Neuronal stem cell (in vitro differentiated cells): ENCODE data around the gene DPEP2.
A peak's percentile ranks its signal among the peaks of the same experiment; 100 is the strongest.

Experiments
- DNase-seq: peaks from one replicate; pipeline ENCODE4 v3.0.0-alpha.2; 2013; ENCODE audit warnings: low spot score
- H2AFZ ChIP-seq: one replicate; pipeline ENCODE4 v1.6.1; 2013; ENCODE audit warnings: mild to moderate bottlenecking, low read length, inconsistent platforms
- H2AK5ac ChIP-seq: 2 replicates; pipeline ENCODE4 v1.6.1; 2013; ENCODE audit warnings: low read depth, mild to moderate bottlenecking, inconsistent platforms, low read length, moderate library complexity, mixed read lengths
- H2BK120ac ChIP-seq: 2 replicates; pipeline ENCODE4 v1.6.1; 2013; ENCODE audit warnings: low read depth, mild to moderate bottlenecking, inconsistent platforms, low read length, moderate library complexity, mixed read lengths
- H2BK12ac ChIP-seq: one replicate; pipeline ENCODE4 v1.6.1; 2013; ENCODE audit warnings: low read length, inconsistent platforms
- H2BK15ac ChIP-seq: 2 replicates; pipeline ENCODE4 v1.6.1; 2013; ENCODE audit warnings: mild to moderate bottlenecking, low read length, inconsistent platforms, mixed read lengths
- H2BK5ac ChIP-seq: one replicate; pipeline ENCODE4 v1.6.1; 2013; ENCODE audit warnings: inconsistent platforms, mild to moderate bottlenecking, low read length, moderate library complexity
- H3K14ac ChIP-seq: one replicate; pipeline ENCODE4 v1.6.1; 2013; ENCODE audit warnings: low read length, inconsistent platforms
- H3K18ac ChIP-seq: 2 replicates; pipeline ENCODE4 v1.6.1; 2013; ENCODE audit warnings: low read length, inconsistent platforms
- H3K23ac ChIP-seq: 2 replicates; pipeline ENCODE4 v1.6.1; 2013; ENCODE audit warnings: low read depth, mild to moderate bottlenecking, mixed read lengths, low read length, inconsistent platforms; ENCODE audit not compliant: poor library complexity
- H3K27ac ChIP-seq: replicated peaks from 3 replicates; pipeline ENCODE4 v1.5.1; 2013; ENCODE audit warnings: low read length, inconsistent platforms
- H3K27me3 ChIP-seq, 3 experiments: 2 replicates each; pipeline ENCODE4 v1.6.1; 2013; ENCODE audit warnings: low read length in 3 of 3, mild to moderate bottlenecking in 2 of 3, inconsistent platforms in 1 of 3, low read depth in 1 of 3, mixed read lengths in 1 of 3, moderate library complexity in 1 of 3; ENCODE audit not compliant: control insufficient read depth in 3 of 3, insufficient read depth in 3 of 3
- H3K36me3 ChIP-seq, 2 donors: replicated peaks in 1 of 2; 2 replicates each; pipeline ENCODE4 v1.6.1; 2013; ENCODE audit warnings: low read length in 2 of 2; ENCODE audit not compliant: control insufficient read depth in 2 of 2, insufficient read depth in 2 of 2
- H3K4ac ChIP-seq: 2 replicates; pipeline ENCODE4 v1.6.1; 2013; ENCODE audit warnings: inconsistent platforms, mild to moderate bottlenecking, low read length, moderate library complexity
- H3K4me1 ChIP-seq, 2 donors: 1 replicate in 1 of 2; 2 replicates in 1 of 2; pipeline ENCODE4 v1.6.1; 2013; ENCODE audit warnings: low read length in 2 of 2, low read depth in 1 of 2; ENCODE audit not compliant: control insufficient read depth in 2 of 2, insufficient read depth in 1 of 2
- H3K4me2 ChIP-seq: one replicate; pipeline ENCODE4 v1.6.1; 2013; ENCODE audit warnings: mild to moderate bottlenecking, low read length, inconsistent platforms; ENCODE audit not compliant: insufficient read depth, poor library complexity, severe bottlenecking
- H3K4me3 ChIP-seq, 2 donors: 2 replicates each; pipeline ENCODE4 v1.5.1; 2013; ENCODE audit warnings: low read length in 2 of 2, mild to moderate bottlenecking in 2 of 2, inconsistent platforms in 1 of 2, moderate library complexity in 1 of 2
- H3K79me1 ChIP-seq: one replicate; pipeline ENCODE4 v1.6.1; 2013; ENCODE audit warnings: low read depth, mild to moderate bottlenecking, inconsistent platforms, low read length, moderate library complexity
- H3K9ac ChIP-seq: one replicate; pipeline ENCODE4 v1.6.1; 2013; ENCODE audit warnings: mild to moderate bottlenecking, low read depth, low read length, inconsistent platforms; ENCODE audit not compliant: poor library complexity
- H3K9me3 ChIP-seq, 2 donors: replicated peaks in 1 of 2; 2 replicates each; pipeline versions ENCODE3 to v1.6.1; 2013; ENCODE audit warnings: low read length in 2 of 2, mild to moderate bottlenecking in 2 of 2, inconsistent platforms in 1 of 2, low read depth in 1 of 2, mixed read lengths in 1 of 2, moderate library complexity in 1 of 2; ENCODE audit not compliant: control insufficient read depth in 2 of 2, insufficient read depth in 1 of 2
- H4K8ac ChIP-seq: one replicate; pipeline ENCODE4 v1.6.1; 2013; ENCODE audit warnings: low read depth, mild to moderate bottlenecking, inconsistent platforms, low read length, moderate library complexity
- H4K91ac ChIP-seq: one replicate; pipeline ENCODE4 v1.6.1; 2013; ENCODE audit warnings: low read length, low read depth, mild to moderate bottlenecking, inconsistent platforms; ENCODE audit not compliant: poor library complexity
- WGBS, 2 donors: extraction: QIAGEN DNeasy Blood & Tissue Kit; methylation state at CpG; one replicate each; pipeline ENCODE4 v1.1.7; 2013; ENCODE audit warnings: missing lambda C conversion rate in 2 of 2, mixed read lengths in 1 of 2; ENCODE audit not compliant: insufficient read length in 2 of 2, insufficient replicate concordance in 1 of 2; ENCODE audit errors: extremely low coverage in 2 of 2; 5-methylcytosine and 5-hydroxymethylcytosine counted together

The DPEP2 gene

DNA sequence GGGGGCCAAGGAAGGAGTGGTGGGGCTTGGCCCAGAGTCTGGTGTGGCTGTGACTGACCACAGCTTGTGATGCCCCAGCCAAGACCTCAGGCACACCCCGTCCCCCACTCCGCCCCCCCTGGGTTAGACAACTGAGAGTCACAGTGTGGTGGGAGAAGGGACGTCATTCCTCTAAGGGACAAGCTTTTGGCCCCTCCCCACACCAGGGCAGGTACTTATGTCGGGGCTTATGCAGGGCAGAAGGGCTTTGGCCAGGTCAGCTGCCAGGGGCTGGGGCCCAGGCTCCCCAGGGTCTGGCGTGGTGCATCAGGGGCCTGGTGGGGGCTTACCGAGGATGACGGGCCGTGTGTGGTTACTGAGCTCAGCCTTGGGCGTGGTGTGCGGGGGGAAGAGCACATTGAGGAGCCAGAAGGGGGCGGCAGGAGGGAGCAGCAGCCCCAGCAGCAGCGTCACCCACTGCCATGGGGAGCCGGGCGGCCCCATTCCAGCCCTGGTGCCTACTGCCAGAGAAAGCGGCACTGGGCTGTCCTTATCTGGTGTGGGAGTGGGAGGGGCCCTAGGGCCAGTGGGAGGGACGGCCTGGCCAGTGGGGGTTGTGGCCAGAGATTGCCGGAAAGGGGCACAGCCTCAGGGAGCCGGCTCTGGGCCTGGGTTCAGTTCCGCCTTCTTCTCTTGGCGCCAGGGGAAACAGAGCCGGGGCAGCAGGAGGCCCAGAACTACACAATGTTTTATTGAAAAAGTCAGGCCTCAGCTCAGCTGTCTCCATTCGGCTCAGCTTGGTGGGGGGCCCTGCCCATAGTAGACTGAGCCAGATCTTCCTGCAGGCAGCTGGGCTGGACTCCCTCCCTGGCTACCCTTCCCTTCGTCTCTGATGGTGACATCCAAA lies 55.4 kb downstream of the DPEP2 start, which contains the start of gene LCAT:
Gene LCAT (minus strand): TSS at position 502 of the 886 bp plus-strand sequence. CDS start 19 bp downstream, at position 483.
- WGBS, 2 donors, result no CpG with 5 or more reads among the region's 23 CpGs

GRCh38 chr16:67943256-67943618 lies 56.0 kb downstream of the DPEP2 start:
- H4K8ac ChIP-seq, result peak overlapping the region; percentile 82
- H3K4me1 ChIP-seq, result peaks cover 7 to 9% of the 10 kb centered on the region in 2 donors
- no peak overlapping the region for H3K27ac ChIP-seq
- peaks cover 0 to 2% of the 10 kb centered on the region in 2 donors for H3K9me3 ChIP-seq
- no peak overlapping the region for H2BK120ac ChIP-seq
- H2BK5ac ChIP-seq, result no peak overlapping the region
- no peak overlapping the region for H3K4me2 ChIP-seq
- no peak overlapping the region for H2BK15ac ChIP-seq
- no peak overlapping the region for H3K14ac ChIP-seq
- DNase-seq, result no peak
- no peak overlapping the region for H3K4me3 ChIP-seq
- H3K27me3 ChIP-seq, result no peaks in the 10 kb centered on the region
- H2AFZ ChIP-seq, result no peak overlapping the region
- peaks cover 18% of the 10 kb centered on the region for H3K79me1 ChIP-seq
- H4K91ac ChIP-seq, result no peak overlapping the region
- WGBS, 2 donors, result no CpG with 5 or more reads among the region's 6 CpGs
- peaks cover 51 to 69% of the 10 kb centered on the region in 2 donors for H3K36me3 ChIP-seq
- H2AK5ac ChIP-seq, result no peak overlapping the region
- H3K9ac ChIP-seq, result no peak overlapping the region
- H2BK12ac ChIP-seq, result no peak overlapping the region
- no peak overlapping the region for H3K4ac ChIP-seq
- H3K18ac ChIP-seq, result peak overlapping the region; percentile 33
- H3K23ac ChIP-seq, result no peak overlapping the region

More for the DNA sequence above, 55.4 kb downstream of the DPEP2 start, which contains the start of gene LCAT:
- Histone ChIP-seq H2AK5ac (peak within 1 kb of the TSS; percentile 81), H3K4me1 (peaks cover 7 to 9% of the 10 kb centered on the region in 2 donors), H3K79me1 (peaks cover 18% of the 10 kb centered on the region), H2BK15ac (no peak within 1 kb of the TSS), H4K91ac (no peak within 1 kb of the TSS), H3K14ac (no peak within 1 kb of the TSS), H3K9me3 (peaks cover 0 to 2% of the 10 kb centered on the region in 2 donors), H3K4me2 (no peak within 1 kb of the TSS), H2BK12ac (no peak within 1 kb of the TSS), H2AFZ (no peak within 1 kb of the TSS), H3K36me3 (peaks cover 57 to 75% of the 10 kb centered on the region in 2 donors), H3K4me3 (peak within 1 kb of the TSS in 1 of 2 donors; percentile 43), H4K8ac (peak within 1 kb of the TSS; percentile 82), H2BK120ac (no peak within 1 kb of the TSS), H3K9ac (peak within 1 kb of the TSS; percentile 34), H2BK5ac (no peak within 1 kb of the TSS), H3K23ac (peak within 1 kb of the TSS; percentile 94), H3K4ac (no peak within 1 kb of the TSS), H3K18ac (peak within 1 kb of the TSS; percentile 42), H3K27me3 (no peaks in the 10 kb centered on the region), H3K27ac (peak within 1 kb of the TSS; percentile 41)
- DNase-seq, result no peak

DNA sequence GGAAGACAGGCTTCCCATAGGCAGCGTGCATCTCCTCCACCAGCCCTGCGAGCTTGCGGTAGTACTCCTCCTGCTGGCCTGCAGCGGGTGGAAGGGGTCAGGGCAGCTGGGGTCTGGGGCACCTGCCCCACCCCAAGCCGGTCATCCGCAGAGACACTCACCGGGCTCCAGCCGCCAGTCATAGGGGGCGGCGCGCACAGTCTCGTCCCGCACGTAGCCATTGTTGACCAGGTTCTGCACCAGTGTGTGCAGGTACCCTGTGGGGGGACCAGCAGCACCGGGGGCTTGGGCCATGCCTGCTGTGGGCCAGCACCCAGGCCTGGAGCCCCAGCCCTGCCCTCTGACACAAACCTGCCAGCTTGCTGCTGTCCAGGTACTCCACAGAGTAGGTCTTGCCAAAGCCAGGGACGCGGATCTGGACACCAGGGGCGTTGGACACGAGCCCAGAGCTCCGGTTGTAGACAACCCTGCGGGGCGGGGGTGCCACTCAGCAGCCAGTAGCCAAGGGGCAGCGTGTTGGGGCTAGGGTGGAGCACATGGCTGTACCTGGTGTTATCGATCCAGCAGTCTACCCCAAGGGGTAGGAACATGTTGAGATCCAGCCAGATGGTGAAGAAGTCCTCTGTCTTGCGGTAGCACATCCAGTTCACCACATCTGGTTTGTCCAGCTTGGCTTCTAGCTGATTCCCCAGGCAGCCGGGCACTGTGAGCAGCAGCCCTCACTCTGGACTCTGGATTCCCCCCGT lies 56.6 kb downstream of the DPEP2 start:
- Histone ChIP-seq H3K4me1 (peaks cover 7 to 9% of the 10 kb centered on the region in 2 donors), H3K4me2 (no peak overlapping the region), H3K9me3 (peaks cover 0 to 2% of the 10 kb centered on the region in 2 donors), H2AK5ac (peak overlapping the region; percentile 81), H2BK5ac (no peak overlapping the region), H4K8ac (peak overlapping the region; percentile 82), H2BK12ac (no peak overlapping the region), H3K27me3 (no peaks in the 10 kb centered on the region), H3K9ac (peak overlapping the region; percentile 60), H4K91ac (no peak overlapping the region), H2BK15ac (no peak overlapping the region), H2BK120ac (no peak overlapping the region), H3K18ac (peak overlapping the region; percentile 28), H3K4ac (no peak overlapping the region), H3K27ac (no peak overlapping the region), H3K4me3 (peak overlapping the region in 1 of 2 donors; percentile 2), H3K14ac (no peak overlapping the region), H3K79me1 (peaks cover 18% of the 10 kb centered on the region), H3K23ac (peak overlapping the region; percentile 57), H3K36me3 (peaks cover 46 to 63% of the 10 kb centered on the region in 2 donors), H2AFZ (no peak overlapping the region)
- DNase-seq, result no peak
- no CpG with 5 or more reads among the region's 27 CpGs for WGBS, 2 donors

GRCh38 chr16:67942200-67942509 lies 57.1 kb downstream of the DPEP2 start:
- WGBS, 2 donors, result no CpG with 5 or more reads among the region's 6 CpGs
- H3K27ac ChIP-seq, result no peak overlapping the region
- no peak overlapping the region for H3K18ac ChIP-seq
- H3K14ac ChIP-seq, result no peak overlapping the region
- H3K36me3 ChIP-seq, result peaks cover 40 to 58% of the 10 kb centered on the region in 2 donors
- H3K23ac ChIP-seq, result no peak overlapping the region
- no peak overlapping the region for H3K4ac ChIP-seq
- H2BK12ac ChIP-seq, result no peak overlapping the region
- H3K9ac ChIP-seq, result no peak overlapping the region
- peak overlapping the region in 1 of 2 donors; percentile 2 for H3K4me3 ChIP-seq
- H4K91ac ChIP-seq, result no peak overlapping the region
- H3K9me3 ChIP-seq, result peaks cover 0 to 2% of the 10 kb centered on the region in 2 donors
- no peak overlapping the region for H2AK5ac ChIP-seq
- no peak overlapping the region for H2BK120ac ChIP-seq
- H4K8ac ChIP-seq, result no peak overlapping the region
- no peak overlapping the region for H3K4me2 ChIP-seq
- H3K27me3 ChIP-seq, result no peaks in the 10 kb centered on the region
- peaks cover 18% of the 10 kb centered on the region for H3K79me1 ChIP-seq
- no peak overlapping the region for H2BK15ac ChIP-seq
- DNase-seq, result no peak
- peaks cover 8 to 11% of the 10 kb centered on the region in 2 donors for H3K4me1 ChIP-seq
- H2BK5ac ChIP-seq, result no peak overlapping the region
- H2AFZ ChIP-seq, result no peak overlapping the region
